ENCODE results near the gene ERBB4.

DNA sequence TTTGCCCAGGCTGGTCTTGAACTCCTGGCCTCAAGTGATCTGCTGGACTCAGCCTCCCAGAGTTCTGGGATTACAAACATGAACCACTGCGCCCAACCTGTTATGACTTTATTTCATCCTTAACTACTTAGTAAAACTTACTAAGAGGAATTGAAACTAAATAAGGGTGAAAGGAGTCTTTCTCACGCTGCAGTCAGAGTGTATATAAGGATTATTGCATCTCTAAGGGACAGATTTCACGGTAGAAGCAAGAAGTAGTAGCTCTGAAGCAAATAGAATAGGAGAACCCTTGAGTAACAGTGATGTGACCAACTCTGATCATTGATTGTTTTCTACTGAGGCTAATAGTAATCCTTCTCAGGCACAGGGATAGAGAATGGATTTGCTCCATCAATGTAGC lies 1022.1 kb downstream of the ERBB4 start:
- no peak for TF ChIP-seq CTCF (IDR thresholded peaks at IDR 0.05)
- no peak for TF ChIP-seq POLR2A (IDR thresholded peaks at IDR 0.05)
- no peak for TF ChIP-seq POLR2AphosphoS5 (IDR thresholded peaks at IDR 0.05)

Measured in breast epithelium (tissue), 3 donors.